GM18868 (cell line): ENCODE data around the gene SUSD5.

Experiments
- ATAC-seq: cut with Tn5 transposase; IDR thresholded peaks from one replicate; pipeline ENCODE4 v1.9.1; 2021; ENCODE audit warnings: mild to moderate bottlenecking, moderate library complexity; ENCODE audit not compliant: unreplicated experiment

The SUSD5 gene

DNA sequence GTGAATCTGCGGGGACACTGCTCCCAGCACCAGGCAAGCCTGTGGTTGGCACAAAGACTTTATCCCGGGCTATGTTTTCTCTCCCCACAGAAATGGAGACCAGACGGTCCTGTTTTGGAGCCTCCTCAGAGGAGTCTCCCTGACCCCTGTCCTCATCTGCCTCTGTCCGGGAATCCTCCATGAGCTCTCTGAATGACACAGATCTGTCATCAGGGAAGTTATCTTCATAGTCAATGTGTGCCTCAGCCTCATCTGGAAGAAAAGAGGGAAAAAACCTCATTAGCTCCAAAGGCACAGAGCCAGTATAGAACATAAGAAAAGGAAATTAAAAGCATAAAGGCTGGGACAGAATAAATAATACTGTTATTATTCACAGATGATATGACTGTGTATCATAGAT is 64.8 kb downstream of the SUSD5 start:
- no peak for ATAC-seq

DNA sequence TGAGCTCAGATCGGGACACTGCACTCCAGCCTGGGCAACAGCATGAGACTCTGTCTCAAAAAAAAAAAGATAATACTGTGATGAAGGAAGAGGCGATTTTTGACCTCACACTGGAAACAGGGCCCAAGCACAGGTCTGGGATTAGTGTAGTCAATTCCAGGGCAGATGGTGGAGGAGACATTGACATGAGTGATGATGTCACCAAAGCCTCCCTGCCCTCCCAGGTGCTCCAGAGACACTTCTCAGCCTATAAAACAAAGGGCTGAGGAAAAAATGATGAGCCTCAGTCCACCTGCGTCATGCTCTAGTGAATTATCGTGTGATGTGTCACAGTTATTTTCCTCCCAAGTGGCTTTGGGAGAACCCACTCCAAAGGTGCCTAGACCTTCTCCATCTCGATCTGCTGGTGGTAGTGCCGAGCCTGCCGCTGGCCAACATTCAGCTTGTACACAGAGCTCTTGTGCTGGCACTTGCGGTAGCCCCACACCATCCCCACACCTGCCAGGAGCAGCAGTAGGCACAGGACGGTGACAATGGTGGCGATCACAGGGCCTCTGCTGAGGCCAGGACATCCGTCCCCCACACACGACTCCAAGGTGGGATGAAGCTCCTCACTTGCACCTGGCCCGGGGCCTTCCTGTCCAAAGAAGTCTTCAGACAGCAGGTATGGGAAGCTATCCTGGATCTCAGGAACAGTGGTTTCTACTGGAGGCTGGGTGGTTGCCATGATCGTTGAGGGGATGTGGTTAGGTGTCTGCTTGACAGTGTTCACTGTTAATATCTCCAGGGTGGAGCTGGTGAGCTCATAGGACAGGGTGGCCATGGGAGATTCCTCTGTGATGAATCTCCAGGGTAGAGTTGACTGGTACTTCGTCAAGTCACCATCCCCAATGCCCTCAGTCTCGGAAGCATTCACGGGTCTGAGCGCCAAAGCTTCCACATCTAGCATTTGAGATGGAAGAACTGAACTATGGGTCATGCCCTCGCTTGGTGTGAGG is 65.9 kb downstream of the SUSD5 start:
- no peak for ATAC-seq

DNA sequence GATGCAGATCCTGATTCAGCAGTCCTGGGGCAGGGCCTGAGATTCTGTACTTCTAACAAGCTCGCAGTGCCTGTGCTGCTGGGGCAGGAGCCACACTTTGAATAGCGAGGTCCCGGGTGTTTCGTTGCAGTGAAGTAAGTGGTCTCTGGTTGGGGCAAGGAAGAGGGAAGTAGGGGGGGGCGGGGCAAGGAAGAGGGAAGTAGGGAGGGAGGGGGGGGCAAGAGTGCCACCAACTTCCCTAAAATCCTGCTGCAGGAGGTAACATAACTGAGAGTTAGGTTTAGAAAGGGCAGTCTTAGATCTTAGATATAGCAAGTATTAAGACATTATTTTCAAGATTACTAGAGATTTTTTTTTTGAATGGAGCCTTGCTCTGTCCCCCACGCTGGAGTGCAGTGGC is 69.3 kb downstream of the SUSD5 start:
- ATAC-seq, result no peak

GRCh38 chr3:33146791-33147445 is 71.7 kb downstream of the SUSD5 start:
- ATAC-seq, result no peak

GRCh38 chr3:33145901-33146580 is 72.6 kb downstream of the SUSD5 start:
- no peak for ATAC-seq

GRCh38 chr3:33145221-33145900 is 73.2 kb downstream of the SUSD5 start:
- no peak for ATAC-seq

DNA sequence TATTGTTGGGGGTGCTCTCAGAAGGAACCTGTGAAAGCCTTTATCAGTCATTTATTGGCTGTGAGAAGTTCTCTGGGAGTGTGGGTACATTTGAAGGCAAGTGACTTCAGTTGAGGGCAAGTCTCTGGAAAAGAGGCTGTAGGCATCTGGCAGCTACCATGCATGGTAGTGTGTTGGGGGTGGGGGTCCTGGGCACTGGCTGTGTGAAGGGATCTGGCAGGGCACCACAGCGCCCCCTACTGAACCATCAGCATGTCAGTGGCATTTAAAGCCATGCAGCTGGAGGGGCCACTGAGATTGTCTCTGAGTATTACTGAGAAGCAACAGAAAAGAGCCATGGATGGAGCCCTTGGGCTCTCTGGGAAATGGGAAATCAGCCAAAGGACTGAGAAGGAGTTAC is 74.2 kb downstream of the SUSD5 start:
- peak; percentile 59 for ATAC-seq

GRCh38 chr3:33141006-33141405 is 77.6 kb downstream of the SUSD5 start:
- no peak for ATAC-seq

GRCh38 chr3:33139996-33140395 is 78.6 kb downstream of the SUSD5 start:
- no peak for ATAC-seq

- ATAC-seq, result peak; percentile 72
Observed at GRCh38 chr3:33139006-33139623, 79.5 kb downstream of the SUSD5 start.

GRCh38 chr3:33137691-33138090 is 80.9 kb downstream of the SUSD5 start:
- ATAC-seq, result no peak

DNA sequence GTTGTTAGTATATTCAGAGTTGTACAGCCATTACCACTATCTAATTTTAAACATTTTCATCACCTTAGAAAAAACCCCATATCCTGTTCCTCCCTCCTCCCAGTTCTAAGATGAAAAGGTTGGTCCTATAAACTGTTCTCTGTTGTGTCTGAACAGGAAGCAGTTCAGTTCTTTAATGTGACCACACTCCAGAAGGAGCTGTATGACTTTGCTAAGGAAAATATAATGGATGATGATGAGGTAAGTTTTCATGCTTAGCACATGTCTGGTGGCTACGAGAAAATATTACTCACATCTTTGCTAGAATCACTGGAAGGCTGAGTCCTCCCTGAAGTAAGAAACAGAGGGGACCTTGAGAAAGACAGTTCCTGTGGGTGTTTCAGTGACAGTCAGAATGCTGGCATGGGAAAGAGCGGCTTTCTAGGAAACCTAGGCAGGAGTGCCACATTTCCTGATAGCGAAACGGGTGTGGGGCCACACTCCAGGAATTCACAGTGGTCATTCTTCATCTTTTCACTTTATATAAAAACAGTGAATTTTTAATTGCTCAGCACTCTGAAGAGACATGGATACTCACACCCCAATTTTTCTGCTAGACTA is 84.5 kb downstream of the SUSD5 start:
- ATAC-seq, result no peak

- ATAC-seq, result no peak
Observed at GRCh38 chr3:33132019-33132360, 86.6 kb downstream of the SUSD5 start.

DNA sequence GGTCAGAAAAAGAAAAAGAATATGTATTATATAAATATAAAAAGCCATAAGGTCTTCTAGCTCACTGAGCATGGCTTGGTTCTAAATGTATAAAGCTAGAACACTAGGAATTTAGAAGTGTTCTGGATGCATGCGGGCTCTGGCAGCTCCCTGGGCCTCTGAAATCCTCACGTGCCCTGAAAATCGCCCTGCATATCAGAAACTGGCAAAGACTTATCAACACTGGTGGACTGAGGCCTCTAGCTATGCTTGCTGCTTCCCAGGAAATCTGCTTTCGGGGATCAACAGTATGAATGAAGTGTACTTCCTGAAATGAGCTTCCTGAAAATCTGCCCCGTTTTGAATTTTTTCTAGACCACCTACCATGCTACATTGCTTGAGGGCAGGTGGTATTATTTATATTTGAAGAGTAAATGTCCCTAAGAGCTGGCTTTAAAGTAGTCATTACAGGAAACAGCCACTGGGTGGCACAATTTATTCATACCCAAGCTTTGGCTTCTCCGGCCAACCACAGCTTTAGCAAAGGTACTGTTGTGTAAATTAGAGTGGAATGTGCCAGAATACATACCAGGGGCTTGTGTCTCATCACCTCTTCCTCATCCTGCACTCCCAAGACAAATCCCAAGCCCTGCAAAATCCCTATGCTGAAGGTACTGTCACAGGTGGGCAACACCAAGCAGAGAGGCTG is 87.1 kb downstream of the SUSD5 start:
- ATAC-seq, result peak; percentile 79

DNA sequence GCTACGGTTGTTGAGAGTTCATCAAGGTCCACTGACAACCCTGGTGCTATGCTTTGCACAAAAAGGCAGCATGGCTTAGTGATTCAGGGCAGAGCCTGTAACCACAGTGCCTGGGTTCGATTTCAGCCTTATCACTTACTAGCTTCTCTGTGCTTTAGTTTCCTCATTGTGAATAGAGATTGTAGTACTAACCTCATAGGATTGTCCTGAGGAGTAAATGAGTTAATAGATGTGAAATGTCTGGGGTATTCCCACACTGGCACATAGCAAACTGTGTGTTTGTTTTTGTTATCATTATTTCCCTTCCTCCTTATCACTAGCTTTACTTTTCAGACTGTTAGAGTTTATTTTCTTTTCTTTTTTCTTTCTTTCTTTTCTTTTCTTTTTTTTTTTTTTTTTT is 88.5 kb downstream of the SUSD5 start:
- ATAC-seq, result no peak

DNA sequence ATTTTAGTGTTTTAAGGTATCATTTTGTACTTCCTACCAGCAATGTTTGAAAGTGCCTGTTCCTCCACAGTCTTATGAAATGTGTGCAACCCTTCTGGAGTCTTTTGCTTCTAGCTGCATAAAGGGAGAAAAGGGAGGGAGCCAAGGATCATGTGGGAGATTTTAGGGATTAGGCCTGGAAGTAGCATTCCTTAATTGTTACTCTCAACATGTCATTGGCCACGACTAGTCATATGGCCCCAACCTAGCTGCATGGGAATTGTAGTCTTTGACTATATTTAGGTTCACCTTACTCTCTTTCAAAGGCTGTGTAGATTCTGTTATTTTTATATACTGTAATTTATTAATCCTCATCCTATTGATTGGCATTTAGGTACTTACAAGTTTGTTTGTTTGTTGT is 89.9 kb downstream of the SUSD5 start:
- ATAC-seq, result no peak

- ATAC-seq, result no peak
Observed at GRCh38 chr3:33125840-33126239, 92.8 kb downstream of the SUSD5 start.

DNA sequence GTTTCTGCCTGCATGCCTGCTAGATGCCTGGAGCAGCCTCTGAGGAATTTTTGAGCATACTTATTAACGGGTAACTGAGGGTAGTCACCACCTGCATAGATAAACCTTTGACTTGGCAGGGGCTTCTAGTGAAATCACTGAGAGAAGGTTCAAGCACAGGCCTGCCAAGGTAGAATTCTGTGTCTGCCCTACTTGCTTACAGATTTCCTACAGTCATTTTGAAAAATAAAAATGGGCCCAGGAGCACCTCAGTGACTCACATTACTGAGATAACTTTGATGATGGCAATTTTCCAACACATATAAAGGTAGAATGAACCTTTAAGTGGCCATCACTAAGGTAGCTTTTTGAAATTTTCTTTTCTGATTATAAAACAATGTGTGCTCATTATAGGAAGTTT is 94.0 kb downstream of the SUSD5 start:
- no peak for ATAC-seq

GRCh38 chr3:33122991-33123390 is 95.6 kb downstream of the SUSD5 start:
- ATAC-seq, result no peak

- no peak for ATAC-seq
Observed at GRCh38 chr3:33119891-33120290, 98.7 kb downstream of the SUSD5 start.
